Measurements from ENCODE around the gene DENND4A.
"Not testable (repeated sequence)": the region's sequence is repeated elsewhere in the genome, so short reads cannot be mapped to it uniquely, and the experiment has no call there.

The DENND4A gene

GRCh38 chr15:65759441-65759840 lies 32.7 kb downstream of the DENND4A start:
- FAIRE-seq (no peak), DNase-seq (ENCODE audit: low spot score) (no peak)

DNA sequence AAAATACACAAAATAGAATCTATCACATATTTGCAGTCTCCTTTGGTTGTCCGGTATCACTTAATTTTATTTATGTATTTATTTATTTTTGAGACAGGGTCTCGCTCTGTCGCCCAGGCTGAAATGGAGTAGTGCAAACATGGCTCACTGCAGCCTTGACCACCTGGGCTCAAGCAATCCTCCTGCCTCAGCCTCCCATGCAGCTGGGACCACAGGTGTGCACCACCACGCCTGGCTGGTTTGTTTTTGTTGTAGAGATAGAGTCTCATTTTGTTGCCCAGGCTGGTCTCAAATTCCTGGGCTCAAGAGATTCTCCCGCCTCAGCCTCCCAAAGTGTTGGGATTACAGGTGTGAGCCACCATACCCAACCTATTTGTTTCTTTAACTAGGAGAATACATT lies 33.9 kb downstream of the DENND4A start:
- DNase-seq (ENCODE audit: low spot score) = no peak

DNA sequence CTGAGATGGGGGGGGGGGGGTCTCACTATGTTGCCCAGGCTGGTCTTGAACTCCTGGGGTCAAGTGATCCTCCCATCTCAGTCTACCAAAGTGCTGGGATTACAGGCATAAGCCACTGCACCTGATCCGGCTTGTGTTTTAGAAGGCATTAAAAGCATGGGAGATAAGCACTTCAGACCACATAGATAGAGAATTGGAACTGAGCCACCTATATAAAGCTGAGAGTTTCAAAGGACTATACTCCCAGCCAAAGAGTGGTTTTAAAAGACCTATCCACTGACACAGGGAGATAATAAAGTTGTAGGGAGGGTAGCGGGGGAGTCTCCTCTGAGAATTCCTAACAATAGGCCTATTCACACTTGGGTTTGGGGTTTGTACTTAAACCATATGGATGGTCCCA lies 34.8 kb downstream of the DENND4A start:
- no peak for FAIRE-seq
- no peak for DNase-seq (ENCODE audit: low spot score)

More for the DNA sequence above, 33.9 kb downstream of the DENND4A start:
- no peak for FAIRE-seq

DNA sequence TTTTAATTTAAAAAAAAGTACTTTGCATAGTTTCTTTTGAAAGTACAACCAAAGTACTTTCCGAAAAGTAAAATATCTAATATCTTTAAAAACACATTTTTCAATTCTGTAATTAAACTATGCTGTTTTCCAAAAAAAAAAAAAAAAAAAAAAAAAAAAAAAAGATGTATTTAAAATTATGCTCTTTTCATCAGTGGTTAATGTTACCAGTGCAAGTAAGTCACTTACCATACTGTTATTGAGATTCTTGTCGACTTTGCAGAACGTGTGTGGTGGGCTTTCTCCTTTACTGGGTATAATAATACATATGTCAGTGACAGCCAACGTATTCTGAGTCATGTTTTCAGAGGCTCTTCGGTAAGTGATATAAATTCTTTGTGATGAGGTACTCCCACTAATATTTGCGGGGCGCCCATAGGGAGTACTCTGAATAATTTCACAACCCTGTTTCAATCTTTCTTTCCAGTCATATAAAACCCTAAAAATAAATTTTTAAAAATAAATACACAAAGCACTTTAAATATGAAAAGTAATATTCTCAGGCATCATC lies 39.9 kb downstream of the DENND4A start:
- DNase-seq (ENCODE audit: low spot score) = no peak
- no peak for FAIRE-seq

GRCh38 chr15:65751431-65751830 lies 40.7 kb downstream of the DENND4A start:
- FAIRE-seq (no peak), DNase-seq (ENCODE audit: low spot score) (no peak)

- DNase-seq (ENCODE audit: low spot score) (no peak), FAIRE-seq (no peak)
Observed at GRCh38 chr15:65747265-65747664, 44.8 kb downstream of the DENND4A start.

GRCh38 chr15:65743637-65744252 lies 48.3 kb downstream of the DENND4A start:
- no peak for DNase-seq (ENCODE audit: low spot score)
- FAIRE-seq = no peak

- DNase-seq (ENCODE audit: low spot score) (no peak), FAIRE-seq (no peak)
Observed at GRCh38 chr15:65740148-65740547, 51.9 kb downstream of the DENND4A start.

- DNase-seq (ENCODE audit: low spot score) (no peak), FAIRE-seq (no peak)
Observed at GRCh38 chr15:65738649-65739048, 53.4 kb downstream of the DENND4A start.

- not testable (repeated sequence) for FAIRE-seq; DNase-seq (ENCODE audit: low spot score)
Observed at GRCh38 chr15:65733599-65733998, 58.5 kb downstream of the DENND4A start.

DNA sequence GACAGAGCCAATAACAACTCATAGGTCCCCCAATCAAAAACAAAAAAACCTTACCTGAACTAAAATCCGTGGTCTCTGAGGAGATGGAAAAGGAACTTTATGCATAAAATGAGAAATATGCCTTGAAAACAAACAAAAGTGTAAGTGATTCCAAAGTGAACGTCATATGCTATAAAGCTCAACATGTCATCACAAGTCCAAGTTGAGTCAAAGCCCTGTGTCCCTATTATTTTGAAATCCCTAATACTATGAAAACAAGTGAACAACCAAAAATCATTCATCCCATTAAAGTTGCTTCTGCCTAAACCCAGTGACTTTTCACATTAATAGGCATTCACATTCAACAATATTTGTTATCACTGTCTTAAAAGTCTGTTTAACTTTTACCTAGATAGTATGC lies 59.4 kb downstream of the DENND4A start:
- FAIRE-seq = no peak
- DNase-seq (ENCODE audit: low spot score) = no peak

- FAIRE-seq = no peak
Observed at GRCh38 chr15:65731926-65732325, 60.2 kb downstream of the DENND4A start.

DNA sequence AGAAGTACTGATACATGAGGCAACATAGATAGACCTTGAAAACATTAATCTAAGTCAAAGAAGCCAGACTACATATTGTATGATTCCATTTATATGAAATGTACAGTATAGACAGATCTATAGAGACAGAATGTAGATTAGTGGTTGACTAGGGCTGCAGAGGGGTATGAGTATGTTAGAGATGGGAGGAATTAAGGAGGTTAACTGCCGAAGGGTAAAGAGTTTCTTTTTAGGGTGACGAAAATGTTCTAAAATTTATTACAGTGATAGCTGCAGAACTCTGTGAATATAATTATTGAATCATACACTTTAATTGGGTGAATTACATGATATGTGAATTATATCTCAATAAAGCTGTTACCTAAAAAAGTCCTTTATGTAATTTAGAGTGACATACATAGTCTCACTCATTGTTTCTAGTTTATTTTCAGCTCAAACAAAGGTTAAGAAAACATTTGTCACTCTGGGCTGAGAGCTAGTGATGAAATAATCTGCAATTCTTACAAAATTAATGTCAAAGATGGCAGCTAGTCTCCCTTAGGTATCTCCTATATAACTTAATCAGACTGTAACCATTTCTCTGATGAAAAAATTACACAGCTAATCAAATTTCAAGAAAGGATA lies 61.4 kb downstream of the DENND4A start:
- FAIRE-seq (no peak), DNase-seq (ENCODE audit: low spot score) (no peak)

More at GRCh38 chr15:65731926-65732325, 60.2 kb downstream of the DENND4A start:
- DNase-seq (ENCODE audit: low spot score) = no peak

DNA sequence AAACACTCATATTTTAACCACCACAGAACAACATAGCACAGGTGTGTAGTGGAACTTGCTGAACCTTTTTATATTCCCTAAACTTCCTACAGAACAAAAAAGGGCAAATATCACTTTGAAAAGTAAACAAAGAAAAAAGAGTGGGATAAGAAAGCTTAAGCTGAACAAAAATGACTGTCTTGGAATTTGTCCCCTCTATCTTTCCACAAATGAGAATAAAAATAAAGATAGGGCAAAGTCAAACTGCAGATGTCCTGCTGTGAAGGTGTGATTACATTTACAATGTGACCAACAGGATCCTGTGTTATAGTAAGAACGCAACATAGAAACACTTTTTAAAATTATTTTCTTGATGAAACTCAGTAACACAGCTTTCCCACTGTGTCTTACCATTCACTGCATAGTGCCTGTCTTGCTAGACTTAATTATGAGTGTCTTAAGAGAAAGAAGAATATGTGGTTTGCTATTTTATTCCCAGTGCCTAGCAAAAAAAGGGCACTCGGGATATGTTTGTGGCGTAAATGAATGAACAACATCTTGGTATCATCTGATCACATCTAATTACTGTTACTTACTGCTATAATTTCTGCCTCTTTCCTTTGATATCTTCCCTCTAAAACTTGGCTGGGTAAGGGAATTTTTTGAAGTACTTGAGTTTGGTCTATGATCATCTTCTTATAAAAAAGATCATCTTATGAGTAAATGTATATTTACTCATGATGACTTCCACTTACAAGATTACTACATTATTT lies 67.5 kb downstream of the DENND4A start:
- DNase-seq (ENCODE audit: low spot score) (no peak), FAIRE-seq (no peak)

- DNase-seq (ENCODE audit: low spot score) (no peak), FAIRE-seq (no peak)
Observed at GRCh38 chr15:65723876-65724275, 68.2 kb downstream of the DENND4A start.

- no peak for DNase-seq (ENCODE audit: low spot score)
- no peak for FAIRE-seq
Observed at GRCh38 chr15:65722191-65722590, 69.9 kb downstream of the DENND4A start.

- DNase-seq (ENCODE audit: low spot score) (no peak), FAIRE-seq (no peak)
Observed at GRCh38 chr15:65712415-65712814, 79.7 kb downstream of the DENND4A start.

DNA sequence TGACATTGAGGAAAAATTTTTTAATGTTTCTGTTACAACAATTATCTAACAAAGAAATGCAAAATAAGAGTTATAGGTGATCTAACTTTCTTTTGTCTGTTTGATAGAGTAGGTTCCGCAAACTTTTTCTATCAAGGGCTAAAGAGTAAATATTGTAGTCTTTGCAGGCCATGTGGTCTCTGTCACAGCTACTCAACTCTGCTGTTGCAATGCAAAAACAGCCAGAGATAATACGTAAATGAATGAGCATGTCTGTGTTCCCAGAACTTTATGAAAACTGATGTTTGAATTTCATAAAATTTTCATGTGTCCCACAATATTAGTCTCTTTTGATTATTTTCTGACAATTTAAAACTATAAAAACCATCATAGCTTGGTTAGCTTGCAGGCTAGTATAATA lies 97.0 kb downstream of the DENND4A start:
- FAIRE-seq = no peak

GRCh38 chr15:65690778-65691177 lies 101.3 kb downstream of the DENND4A start:
- no peak for FAIRE-seq

More for the DNA sequence above, 97.0 kb downstream of the DENND4A start:
- DNase-seq (ENCODE audit: low spot score) = no peak

DNA sequence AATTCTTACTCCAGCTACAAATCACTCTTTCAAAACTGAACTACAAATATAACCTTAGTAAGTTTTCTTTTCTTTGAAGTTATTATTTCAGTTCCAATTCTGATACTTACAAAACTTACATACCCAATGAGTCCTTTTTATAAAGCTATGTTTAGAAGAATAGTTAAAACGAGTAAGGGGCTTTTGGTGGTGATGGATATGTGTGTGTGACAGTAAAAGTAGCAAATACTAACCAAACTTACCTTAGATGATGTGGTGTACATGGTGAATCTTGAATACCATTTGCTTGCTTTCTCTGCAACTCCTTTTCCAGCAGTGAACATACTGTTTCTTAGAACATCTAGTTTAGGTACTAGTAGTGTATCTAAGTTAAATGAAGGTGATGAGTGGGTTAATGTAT lies 101.9 kb downstream of the DENND4A start:
- no peak for DNase-seq (ENCODE audit: low spot score)
- no peak for FAIRE-seq

More at GRCh38 chr15:65690778-65691177, 101.3 kb downstream of the DENND4A start:
- no peak for DNase-seq (ENCODE audit: low spot score)

DNA sequence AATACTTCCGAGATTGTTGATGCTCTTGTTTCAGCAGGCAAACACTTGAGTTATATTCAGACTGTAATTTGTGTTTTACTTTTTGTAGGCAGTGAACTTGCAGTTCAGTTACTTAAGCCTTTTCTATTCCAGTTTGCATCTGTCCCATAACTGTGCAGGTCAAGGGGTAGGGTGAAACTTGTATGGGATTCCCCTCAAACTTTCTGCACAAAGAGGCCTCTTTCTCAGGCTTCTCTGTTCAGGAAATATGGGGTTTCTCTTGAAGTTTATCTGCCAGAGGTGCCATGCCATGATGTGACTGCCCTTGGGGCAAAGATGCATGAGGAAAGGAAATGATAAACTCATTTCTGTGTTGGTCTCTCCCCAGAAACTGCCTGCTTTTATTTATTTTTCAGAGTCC lies 103.6 kb downstream of the DENND4A start:
- DNase-seq (ENCODE audit: low spot score) (no peak), FAIRE-seq (no peak)

GRCh38 chr15:65682404-65682911 lies 109.6 kb downstream of the DENND4A start:
- DNase-seq (ENCODE audit: low spot score) = no peak
- no peak for FAIRE-seq

Data from RCC 7860 (cell line).